Left lung (tissue), 10 donors: ENCODE results near the gene ERC2. TPM values are rescaled to one million over a fixed set of nuclear protein-coding genes. Genes with fewer than 3 reads are reported as not detected.

ENCODE experiments used
- ATAC-seq: fragments of 200-7000 bp; cut with Tn5 transposase; one replicate; pipeline ENCODE4 v1.9.1; 2020; ENCODE audit warnings: moderate library complexity
- DNase-seq, 4 donors: peaks; one replicate each; pipeline ENCODE4 v3.0.0-alpha.2; 2013 to 2020
- H3K27ac ChIP-seq, 2 donors: fragments of 200-600 bp; sonication (generic) in 1 of 2; one replicate each; pipeline versions ENCODE4 v1.5.0 to v1.8.0; 2020 to 2021
- H3K27me3 ChIP-seq, 2 donors: fragments of 200-600 bp; sonication (generic) in 1 of 2; one replicate each; pipeline versions ENCODE4 v1.5.0 to v1.8.0; 2020 to 2021
- H3K36me3 ChIP-seq, 2 donors: fragments of 200-600 bp; sonication (generic) in 1 of 2; one replicate each; pipeline versions ENCODE4 v1.5.0 to v1.8.0; 2020 to 2021
- H3K4me1 ChIP-seq, 2 donors: fragments of 200-600 bp; one replicate each; pipeline ENCODE4 v1.8.0; 2021
- H3K4me3 ChIP-seq, 2 donors: fragments of 200-600 bp; sonication (generic) in 1 of 2; one replicate each; pipeline versions ENCODE4 v1.5.0 to v1.8.0; 2020 to 2021; ENCODE audit warnings: mild to moderate bottlenecking in 1 of 2
- H3K9me3 ChIP-seq, 2 donors: fragments of 200-600 bp; sonication (generic) in 1 of 2; one replicate each; pipeline versions ENCODE4 v1.5.0 to v1.8.0; 2020 to 2021
- intact Hi-C, 2 donors: fragments of 100-400 bp; cut with DNase I; formaldehyde crosslinking; loops; one replicate each; pipeline versions ENCODE4 v1.11.2 to v1.14.2; 2022
- polyA plus RNA-seq, 6 donors: library from polyadenylated mRNA; unstranded; fragments of 120-200 nt; gene quantifications; one replicate each; pipeline ENCODE4 v1.2.1, GENCODE V29; 2013; ENCODE audit not compliant: insufficient read length in 6 of 6
- total RNA-seq, 2 donors: library from RNA; stranded (reverse); fragmentation: NEBNext Ultra II Directional; extraction: Animal tissue kit (Norgen Biotek cat#: 25700); gene quantifications; one replicate each; pipeline ENCODE4 v1.2.1, GENCODE V29; 2021
- TF ChIP-seq, protein P1 (sequence below), 2 donors: fragments of 200-600 bp; sonication (generic) in 1 of 2; IDR thresholded peaks; one replicate each; pipeline versions ENCODE4 v1.5.0 to v1.8.0; 2021; ENCODE audit warnings: antibody characterized with exemption in 2 of 2
- donor health status: DM: no; HTN: yes; CAD: no.
- donor health status: DM: no; HTN: no; CAD: no.

The ERC2 gene
- total and polyA plus RNA-seq, 8 donors, result 1.6 to 3.3 (median 2.1) TPM

DNA sequence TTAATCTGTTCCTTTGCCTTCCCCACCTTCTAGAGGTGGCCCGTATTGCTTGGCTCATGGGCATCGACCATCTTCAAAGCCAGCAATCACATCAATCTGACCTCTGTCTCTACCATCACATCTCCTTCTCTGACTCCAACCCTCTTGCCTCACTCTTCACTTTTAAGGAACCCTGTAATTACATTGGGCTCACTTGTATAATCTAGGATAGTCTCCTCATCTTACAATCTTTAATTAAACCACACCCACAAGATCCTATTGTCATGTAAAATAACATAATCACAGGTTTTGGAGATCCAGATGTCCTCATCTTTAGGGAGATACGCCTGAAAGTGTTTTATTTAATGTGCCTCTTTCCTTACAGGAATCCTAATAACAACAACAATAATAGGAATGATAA lies 234.5 kb downstream of the ERC2 start:
- no peaks in the 10 kb centered on the region for H3K27me3 ChIP-seq
- H3K4me3 ChIP-seq, result no peak overlapping the region
- H3K4me1 ChIP-seq, result no peaks in the 10 kb centered on the region
- H3K27ac ChIP-seq, result no peak overlapping the region
- ATAC-seq, result no peak
- TF ChIP-seq, protein P1, sequence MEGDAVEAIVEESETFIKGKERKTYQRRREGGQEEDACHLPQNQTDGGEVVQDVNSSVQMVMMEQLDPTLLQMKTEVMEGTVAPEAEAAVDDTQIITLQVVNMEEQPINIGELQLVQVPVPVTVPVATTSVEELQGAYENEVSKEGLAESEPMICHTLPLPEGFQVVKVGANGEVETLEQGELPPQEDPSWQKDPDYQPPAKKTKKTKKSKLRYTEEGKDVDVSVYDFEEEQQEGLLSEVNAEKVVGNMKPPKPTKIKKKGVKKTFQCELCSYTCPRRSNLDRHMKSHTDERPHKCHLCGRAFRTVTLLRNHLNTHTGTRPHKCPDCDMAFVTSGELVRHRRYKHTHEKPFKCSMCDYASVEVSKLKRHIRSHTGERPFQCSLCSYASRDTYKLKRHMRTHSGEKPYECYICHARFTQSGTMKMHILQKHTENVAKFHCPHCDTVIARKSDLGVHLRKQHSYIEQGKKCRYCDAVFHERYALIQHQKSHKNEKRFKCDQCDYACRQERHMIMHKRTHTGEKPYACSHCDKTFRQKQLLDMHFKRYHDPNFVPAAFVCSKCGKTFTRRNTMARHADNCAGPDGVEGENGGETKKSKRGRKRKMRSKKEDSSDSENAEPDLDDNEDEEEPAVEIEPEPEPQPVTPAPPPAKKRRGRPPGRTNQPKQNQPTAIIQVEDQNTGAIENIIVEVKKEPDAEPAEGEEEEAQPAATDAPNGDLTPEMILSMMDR (IDR thresholded peaks at IDR 0.05), result no peak
- no peak for DNase-seq
- intact Hi-C loops, result no loop called here
- H3K9me3 ChIP-seq, result no peaks in the 10 kb centered on the region
- no peaks in the 10 kb centered on the region for H3K36me3 ChIP-seq

DNA sequence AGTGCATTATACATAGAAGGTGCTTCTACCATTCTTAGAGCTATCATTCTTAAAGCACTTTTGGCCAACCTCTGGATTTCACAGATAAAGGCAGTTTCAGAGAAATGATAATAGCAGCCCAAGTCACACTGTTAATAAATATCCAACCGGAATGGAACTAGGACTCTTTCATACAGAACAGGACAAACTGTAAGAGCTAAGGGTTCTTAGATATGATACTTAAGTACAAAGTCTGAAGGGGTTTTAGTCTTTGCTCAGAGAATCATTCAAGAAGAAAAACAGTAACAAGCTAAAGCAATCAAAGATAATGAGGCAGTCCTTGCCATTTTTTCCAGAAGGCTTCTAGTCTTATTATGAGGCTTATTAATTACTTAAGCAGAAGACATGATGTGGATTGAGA lies 239.0 kb downstream of the ERC2 start:
- H3K4me3 ChIP-seq, result no peak overlapping the region
- TF ChIP-seq, protein P1 (IDR thresholded peaks at IDR 0.05), result no peak
- intact Hi-C loops, result no loop called here
- ATAC-seq (no peak), DNase-seq (no peak)
- H3K36me3 ChIP-seq, result no peaks in the 10 kb centered on the region
- H3K27ac ChIP-seq, result no peak overlapping the region
- no peaks in the 10 kb centered on the region for H3K27me3 ChIP-seq
- H3K4me1 ChIP-seq, result no peaks in the 10 kb centered on the region
- H3K9me3 ChIP-seq, result no peaks in the 10 kb centered on the region

DNA sequence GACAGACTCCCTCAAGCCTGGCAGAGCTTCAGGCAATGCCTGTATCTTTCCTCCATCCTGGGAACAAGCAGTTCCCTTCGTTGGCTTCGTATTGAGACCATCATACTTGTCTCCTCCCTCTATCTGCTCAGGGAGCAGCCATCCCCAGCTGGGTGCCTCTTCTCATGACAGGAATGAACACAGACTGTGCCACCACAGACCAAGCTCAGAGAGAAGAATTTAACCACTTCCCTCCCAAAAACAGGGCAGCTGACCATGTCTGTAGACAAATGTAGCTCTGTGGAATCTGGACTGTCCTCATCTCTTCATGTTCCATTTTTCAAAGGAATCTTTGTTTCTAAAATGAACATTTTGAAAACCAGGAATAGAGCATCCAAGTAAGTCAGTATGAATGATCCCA lies 245.4 kb downstream of the ERC2 start:
- Histone ChIP-seq H3K4me3 (no peak overlapping the region), H3K27me3 (no peaks in the 10 kb centered on the region), H3K36me3 (no peaks in the 10 kb centered on the region), H3K9me3 (no peaks in the 10 kb centered on the region), H3K4me1 (no peaks in the 10 kb centered on the region), H3K27ac (no peak overlapping the region)
- DNase-seq (no peak), ATAC-seq (no peak)
- TF ChIP-seq, protein P1 (IDR thresholded peaks at IDR 0.05), result no peak
- intact Hi-C loops, result no loop called here

DNA sequence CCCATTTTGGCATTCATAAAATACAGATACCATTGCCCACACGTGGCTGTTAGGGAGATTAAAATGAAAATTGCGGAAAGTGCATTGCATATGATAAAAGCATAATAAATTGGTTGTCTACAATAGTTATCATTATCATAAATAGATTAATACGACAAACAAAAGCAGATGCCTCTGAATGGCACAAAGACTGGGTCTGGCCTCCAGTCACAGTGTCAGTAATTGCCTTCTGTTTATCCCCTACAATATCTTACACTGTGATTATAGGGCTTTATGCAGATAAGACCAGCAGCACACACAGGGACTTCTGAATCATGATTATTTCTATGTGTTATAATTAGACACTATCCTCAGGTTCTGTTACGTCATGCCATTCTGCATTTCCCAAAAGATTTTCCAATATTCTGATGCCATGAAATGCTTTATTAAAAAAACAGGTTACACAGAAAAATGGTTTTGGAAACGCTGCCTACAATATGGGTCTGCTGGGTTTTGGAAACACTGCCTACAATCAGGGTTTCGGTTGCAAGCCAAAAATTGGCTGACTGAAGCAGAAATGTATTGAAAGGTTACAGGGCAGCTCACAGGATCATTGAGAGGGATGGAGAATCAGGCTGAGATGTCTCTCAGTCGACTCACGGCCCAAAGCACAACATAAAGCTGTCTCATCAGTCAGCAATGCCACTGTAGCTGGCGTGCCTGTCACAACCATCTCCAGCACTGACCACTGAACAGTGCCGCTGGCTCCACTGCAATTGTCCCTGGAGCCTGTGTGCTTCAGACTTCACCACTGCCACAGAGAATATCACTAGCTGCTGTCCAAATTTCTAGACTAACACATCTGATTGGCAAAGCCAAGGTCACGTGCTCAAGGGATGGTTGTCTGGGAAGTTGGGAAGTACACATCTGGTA lies 248.1 kb downstream of the ERC2 start:
- Histone ChIP-seq H3K36me3 (no peaks in the 10 kb centered on the region), H3K27me3 (no peaks in the 10 kb centered on the region), H3K4me1 (no peaks in the 10 kb centered on the region), H3K27ac (no peak overlapping the region), H3K9me3 (no peaks in the 10 kb centered on the region), H3K4me3 (no peak overlapping the region)
- intact Hi-C loops, result no loop called here
- TF ChIP-seq, protein P1 (IDR thresholded peaks at IDR 0.05), result no peak
- DNase-seq (no peak), ATAC-seq (no peak)

DNA sequence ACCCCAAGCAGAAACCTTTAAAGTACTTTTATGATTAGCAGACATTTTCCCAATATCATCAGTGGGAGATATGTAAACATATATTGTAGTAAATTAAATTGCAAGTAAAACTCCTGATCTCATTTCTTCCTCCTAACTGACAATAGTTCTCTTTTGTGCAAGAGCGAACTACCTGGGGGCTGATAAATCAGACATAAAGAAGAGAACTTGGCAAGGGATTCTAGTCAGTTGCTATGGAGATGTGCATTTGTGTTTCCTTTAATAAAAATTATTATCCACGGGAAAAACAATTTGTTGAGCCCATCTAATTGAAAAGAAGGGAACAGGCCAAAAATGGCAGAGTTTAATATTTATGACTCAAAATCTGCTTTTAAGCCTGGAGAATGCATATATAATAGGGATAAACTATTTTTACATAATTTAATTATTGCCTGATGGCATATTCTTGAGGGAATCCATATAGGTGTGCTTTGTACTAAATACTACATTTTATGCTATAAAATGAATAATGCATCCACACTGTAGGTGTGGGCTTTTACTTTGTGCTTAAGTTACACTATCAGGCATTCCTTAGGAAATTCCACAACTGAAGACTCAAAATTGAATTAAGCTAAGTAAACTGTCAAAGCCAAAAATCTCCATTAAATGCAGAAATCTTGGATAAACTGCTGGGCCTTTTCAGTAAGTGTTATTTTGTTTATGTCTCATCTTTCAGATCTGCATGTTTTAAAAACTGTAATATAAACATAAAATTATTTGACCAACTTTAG lies 258.1 kb downstream of the ERC2 start:
- Histone ChIP-seq H3K27ac (no peak overlapping the region), H3K9me3 (peaks cover 0 to 12% of the 10 kb centered on the region in 2 donors), H3K27me3 (no peaks in the 10 kb centered on the region), H3K4me3 (no peak overlapping the region), H3K36me3 (no peaks in the 10 kb centered on the region), H3K4me1 (no peaks in the 10 kb centered on the region)
- DNase-seq (no peak), ATAC-seq (no peak)
- intact Hi-C loops, result no loop called here
- TF ChIP-seq, protein P1 (IDR thresholded peaks at IDR 0.05), result no peak
